GM12801 (cell line): ENCODE measurements around the gene DAPL1.

Experiments used
- CTCF ChIP-seq: IDR thresholded peaks from one replicate; pipeline ENCODE4 v1.5.1; 2011; ENCODE audit warnings: control low read depth; ENCODE audit not compliant: insufficient read length; ENCODE audit errors: extremely low read depth

Gene DAPL1

GRCh38 chr2:158806941-158807340, 11.8 kb downstream of the DAPL1 start:
- TF ChIP-seq CTCF: no peak

- no peak for TF ChIP-seq CTCF
These were observed 13.3 kb downstream of the DAPL1 start for GRCh38 chr2:158808426-158808825.

- TF ChIP-seq CTCF: no peak
These were observed 14.7 kb downstream of the DAPL1 start for GRCh38 chr2:158809816-158810215.

- no peak for TF ChIP-seq CTCF
These were observed 15.8 kb downstream of the DAPL1 start for GRCh38 chr2:158810731-158811460.

GRCh38 chr2:158815166-158815565, 20.0 kb downstream of the DAPL1 start:
- no peak for TF ChIP-seq CTCF

- TF ChIP-seq CTCF: no peak
These were observed 20.5 kb downstream of the DAPL1 start for GRCh38 chr2:158815658-158816057.

- no peak for TF ChIP-seq CTCF
These were observed 22.5 kb downstream of the DAPL1 start for GRCh38 chr2:158817588-158817987.

- no peak for TF ChIP-seq CTCF
These were observed 23.4 kb downstream of the DAPL1 start for GRCh38 chr2:158818511-158818910.
